ENCODE measurements around the gene ABHD12.

The ABHD12 gene

GRCh38 chr20:25325073-25325472, 65.6 kb downstream of the ABHD12 start:
- TF ChIP-seq, protein P1, sequence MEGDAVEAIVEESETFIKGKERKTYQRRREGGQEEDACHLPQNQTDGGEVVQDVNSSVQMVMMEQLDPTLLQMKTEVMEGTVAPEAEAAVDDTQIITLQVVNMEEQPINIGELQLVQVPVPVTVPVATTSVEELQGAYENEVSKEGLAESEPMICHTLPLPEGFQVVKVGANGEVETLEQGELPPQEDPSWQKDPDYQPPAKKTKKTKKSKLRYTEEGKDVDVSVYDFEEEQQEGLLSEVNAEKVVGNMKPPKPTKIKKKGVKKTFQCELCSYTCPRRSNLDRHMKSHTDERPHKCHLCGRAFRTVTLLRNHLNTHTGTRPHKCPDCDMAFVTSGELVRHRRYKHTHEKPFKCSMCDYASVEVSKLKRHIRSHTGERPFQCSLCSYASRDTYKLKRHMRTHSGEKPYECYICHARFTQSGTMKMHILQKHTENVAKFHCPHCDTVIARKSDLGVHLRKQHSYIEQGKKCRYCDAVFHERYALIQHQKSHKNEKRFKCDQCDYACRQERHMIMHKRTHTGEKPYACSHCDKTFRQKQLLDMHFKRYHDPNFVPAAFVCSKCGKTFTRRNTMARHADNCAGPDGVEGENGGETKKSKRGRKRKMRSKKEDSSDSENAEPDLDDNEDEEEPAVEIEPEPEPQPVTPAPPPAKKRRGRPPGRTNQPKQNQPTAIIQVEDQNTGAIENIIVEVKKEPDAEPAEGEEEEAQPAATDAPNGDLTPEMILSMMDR (conservative IDR thresholded peaks at IDR 0.05; ENCODE audit: control insufficient read depth, insufficient read depth, low read depth, low read length), result no peak
- no peak overlapping the region for H3K4me3 ChIP-seq (ENCODE audit: control insufficient read depth, low read depth, low read length)
- DNase-seq (ENCODE audit: low read depth), result no peak

DNA sequence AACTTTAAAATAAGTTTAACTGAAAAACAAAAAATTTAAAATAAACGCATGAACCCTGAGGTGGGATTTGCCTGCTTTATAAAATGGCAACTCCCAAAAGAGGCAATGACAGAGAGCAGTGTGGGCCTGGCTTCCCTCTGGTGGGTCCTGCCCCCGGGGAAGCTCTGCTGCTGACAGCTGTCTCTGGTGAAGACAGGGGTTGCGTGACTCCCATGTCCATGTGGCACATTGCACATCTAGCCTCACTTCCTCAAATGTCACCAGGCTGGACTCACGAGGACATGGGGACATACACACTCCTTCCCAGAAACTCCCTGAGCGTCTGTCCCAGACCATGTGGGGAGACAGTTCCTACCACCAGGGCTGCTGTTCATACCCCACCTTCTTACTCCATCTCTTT, 66.2 kb downstream of the ABHD12 start:
- TF ChIP-seq, protein P1 (conservative IDR thresholded peaks at IDR 0.05; ENCODE audit: control insufficient read depth, insufficient read depth, low read depth, low read length), result no peak
- no peak overlapping the region for H3K4me3 ChIP-seq (ENCODE audit: control insufficient read depth, low read depth, low read length)
- DNase-seq (ENCODE audit: low read depth), result no peak

- TF ChIP-seq, protein P1 (conservative IDR thresholded peaks at IDR 0.05; ENCODE audit: control insufficient read depth, insufficient read depth, low read depth, low read length), result no peak
- no peak for DNase-seq (ENCODE audit: low read depth)
These were observed 67.0 kb downstream of the ABHD12 start for GRCh38 chr20:25323496-25324246.

DNA sequence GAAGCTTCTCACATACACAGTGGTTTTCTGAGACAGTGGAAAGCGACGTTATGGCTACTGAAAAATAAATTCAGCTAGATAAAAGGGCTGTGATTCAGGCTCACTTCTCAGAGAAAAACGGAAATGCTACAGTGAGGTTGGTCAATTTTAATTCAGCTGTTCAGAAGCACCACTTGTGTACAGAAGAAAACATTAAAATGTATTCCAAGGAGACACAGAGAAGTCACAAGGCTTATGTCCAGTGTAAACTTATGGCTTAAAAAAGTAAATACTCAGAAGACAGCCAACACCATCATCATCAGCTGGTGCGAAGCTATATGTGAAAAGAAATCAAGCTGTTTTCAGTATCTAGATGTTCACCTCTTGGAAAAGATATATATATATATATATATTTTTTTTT, 68.6 kb downstream of the ABHD12 start:
- TF ChIP-seq, protein P1 (conservative IDR thresholded peaks at IDR 0.05; ENCODE audit: control insufficient read depth, insufficient read depth, low read depth, low read length), result no peak

More at GRCh38 chr20:25323496-25324246, 67.0 kb downstream of the ABHD12 start:
- H3K4me3 ChIP-seq (ENCODE audit: control insufficient read depth, low read depth, low read length), result no peak overlapping the region

GRCh38 chr20:25321262-25321831, 69.3 kb downstream of the ABHD12 start:
- DNase-seq (ENCODE audit: low read depth), result no peak
- TF ChIP-seq, protein P1 (conservative IDR thresholded peaks at IDR 0.05; ENCODE audit: control insufficient read depth, insufficient read depth, low read depth, low read length), result no peak
- H3K4me3 ChIP-seq (ENCODE audit: control insufficient read depth, low read depth, low read length), result no peak overlapping the region

More for the DNA sequence above, 68.6 kb downstream of the ABHD12 start:
- no peak for DNase-seq (ENCODE audit: low read depth)
- no peak overlapping the region for H3K4me3 ChIP-seq (ENCODE audit: control insufficient read depth, low read depth, low read length)

- TF ChIP-seq, protein P1 (conservative IDR thresholded peaks at IDR 0.05; ENCODE audit: control insufficient read depth, insufficient read depth, low read depth, low read length), result no peak
- no peak for DNase-seq (ENCODE audit: low read depth)
- no peak overlapping the region for H3K4me3 ChIP-seq (ENCODE audit: control insufficient read depth, low read depth, low read length)
These were observed 70.4 kb downstream of the ABHD12 start for GRCh38 chr20:25320035-25320800.

All from fibroblast of mammary gland (primary cell).